Measurements from ENCODE around the gene WIPF3.

The WIPF3 gene, protein sequence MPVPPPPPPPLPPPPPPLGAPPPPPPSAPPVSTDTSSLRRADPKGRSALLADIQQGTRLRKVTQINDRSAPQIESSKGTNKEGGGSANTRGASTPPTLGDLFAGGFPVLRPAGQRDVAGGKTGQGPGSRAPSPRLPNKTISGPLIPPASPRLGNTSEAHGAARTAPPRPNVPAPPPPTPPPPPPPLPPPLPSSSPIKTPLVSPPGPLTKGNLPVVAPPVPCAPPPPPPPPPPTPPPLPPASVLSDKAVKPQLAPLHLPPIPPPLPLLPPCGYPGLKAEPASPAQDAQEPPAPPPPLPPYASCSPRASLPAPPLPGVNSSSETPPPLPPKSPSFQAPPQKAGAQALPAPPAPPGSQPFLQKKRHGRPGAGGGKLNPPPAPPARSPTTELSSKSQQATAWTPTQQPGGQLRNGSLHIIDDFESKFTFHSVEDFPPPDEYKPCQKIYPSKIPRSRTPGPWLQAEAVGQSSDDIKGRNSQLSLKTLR

DNA sequence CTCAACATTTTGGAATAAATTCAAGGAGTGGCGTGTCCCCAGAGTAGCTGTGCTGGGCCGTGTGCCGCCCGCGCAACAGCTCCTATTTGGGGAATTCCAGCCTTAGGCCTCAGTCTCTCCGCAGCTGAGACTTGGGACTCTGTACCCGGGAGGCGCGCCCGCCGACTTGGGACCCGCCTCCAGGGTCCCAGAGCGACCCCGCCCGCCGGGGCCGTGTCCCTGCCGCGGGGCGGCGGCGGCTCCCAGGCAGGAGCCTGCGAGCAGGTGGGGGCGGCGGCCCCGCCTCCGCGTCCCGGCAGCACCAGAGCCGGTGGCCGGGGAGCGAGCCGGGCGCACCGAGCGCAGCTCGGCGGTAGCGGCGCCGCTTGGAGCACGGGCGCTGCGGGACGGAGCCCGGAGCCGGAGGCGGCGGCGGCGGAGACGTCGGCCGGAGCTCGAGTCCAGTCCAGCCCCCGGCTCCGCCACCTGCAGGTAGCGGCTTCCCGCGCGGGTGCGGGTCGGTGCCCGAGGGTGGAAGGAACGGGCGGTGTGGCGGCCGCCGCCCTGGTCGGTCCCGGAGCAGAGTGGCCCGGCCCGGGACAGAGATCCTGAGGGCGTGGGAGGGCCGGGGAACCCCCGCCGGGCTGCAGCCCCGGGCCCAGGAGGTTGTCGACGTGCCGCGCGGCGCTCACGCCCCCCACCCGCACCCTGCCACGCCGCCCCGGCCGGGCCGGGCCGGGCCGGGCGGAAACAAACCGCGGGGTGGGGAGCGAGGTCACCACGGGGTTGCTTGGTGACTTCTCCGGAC is at the start of gene WIPF3:
Gene WIPF3, plus strand, starts transcription at position 301 of the 787 bp plus-strand sequence. CDS start 28,217 bp downstream, outside the sequence.
- H3K4me1 ChIP-seq (ENCODE audit: control insufficient read depth, insufficient read depth, low read length), result peaks cover 24% of the 10 kb centered on the region

DNA sequence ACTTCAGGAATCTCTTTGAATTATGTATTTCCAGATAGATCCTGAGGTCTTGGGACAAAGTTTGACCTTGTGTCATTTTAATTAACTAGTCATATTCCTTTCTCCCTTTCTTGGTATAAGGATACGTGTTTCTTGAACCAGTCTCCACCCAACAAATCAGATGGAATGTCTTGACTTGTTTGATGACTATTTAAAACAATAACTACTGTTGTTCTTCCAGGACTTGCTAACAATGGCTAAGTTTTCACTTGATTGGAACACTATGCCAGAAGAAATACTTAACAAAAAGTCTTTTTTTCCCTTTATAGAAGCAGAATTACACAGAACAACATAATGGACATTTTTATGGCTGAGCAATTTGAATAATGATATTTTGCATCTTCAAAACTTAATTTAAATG is 43.0 kb upstream of the WIPF3 start:
- peaks cover 0 to 2% of the 10 kb centered on the region in 2 donors for H3K27me3 ChIP-seq (ENCODE audit: control insufficient read depth in 1 of 2, insufficient read depth in 2 of 2, low read length in 2 of 2)
- H3K4me3 ChIP-seq (ENCODE audit: low read length in 2 of 2), result no peak overlapping the region
- no peak overlapping the region for H3K27ac ChIP-seq (ENCODE audit: low read length)
- no peak overlapping the region for H3K9ac ChIP-seq (ENCODE audit: low read length in 2 of 2)
- H3K36me3 ChIP-seq (ENCODE audit: control insufficient read depth in 2 of 2, insufficient read depth in 2 of 2, low read length in 2 of 2), result no peaks in the 10 kb centered on the region
- H3K4me1 ChIP-seq (ENCODE audit: control insufficient read depth, insufficient read depth, low read length), result no peaks in the 10 kb centered on the region
- no peaks in the 10 kb centered on the region for H3K9me3 ChIP-seq (ENCODE audit: control insufficient read depth in 2 of 2, low read length in 2 of 2)

More for the DNA sequence above, at the start of gene WIPF3:
- Histone ChIP-seq H3K27me3 (ENCODE audit: control insufficient read depth in 1 of 2, insufficient read depth in 2 of 2, low read length in 2 of 2) (peaks cover 11 to 28% of the 10 kb centered on the region in 2 donors), H3K36me3 (ENCODE audit: control insufficient read depth in 2 of 2, insufficient read depth in 2 of 2, low read length in 2 of 2) (no peaks in the 10 kb centered on the region), H3K9me3 (ENCODE audit: control insufficient read depth in 2 of 2, low read length in 2 of 2) (no peaks in the 10 kb centered on the region), H3K27ac (ENCODE audit: low read length) (no peak within 1 kb of the TSS), H3K4me3 (ENCODE audit: low read length in 2 of 2) (peak within 1 kb of the TSS; percentile 55 to 75), H3K9ac (ENCODE audit: low read length in 2 of 2) (peak within 1 kb of the TSS; percentile 13 to 17)

DNA sequence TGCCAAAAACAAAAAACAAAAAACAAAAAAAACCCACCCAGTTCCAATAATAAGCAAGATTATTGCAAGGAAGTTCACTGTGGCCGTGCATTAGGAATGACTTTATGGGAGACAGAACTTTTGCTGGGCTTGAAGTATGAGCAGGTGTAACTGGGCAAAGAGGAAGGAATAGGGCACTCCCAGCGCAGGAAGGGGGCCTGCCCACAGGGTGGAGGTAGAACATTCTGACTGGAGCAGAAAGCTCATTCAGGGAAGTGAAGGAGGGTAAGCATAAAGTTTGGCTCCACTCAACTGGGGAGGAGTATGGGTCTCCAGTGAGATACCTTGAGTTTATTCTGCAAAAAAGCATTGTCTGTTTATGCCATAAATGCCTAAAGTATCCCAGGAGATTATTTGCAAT is 42.1 kb upstream of the WIPF3 start:
- Histone ChIP-seq H3K27me3 (ENCODE audit: control insufficient read depth in 1 of 2, insufficient read depth in 2 of 2, low read length in 2 of 2) (no peaks in the 10 kb centered on the region), H3K4me1 (ENCODE audit: control insufficient read depth, insufficient read depth, low read length) (no peaks in the 10 kb centered on the region), H3K9ac (ENCODE audit: low read length in 2 of 2) (no peak overlapping the region), H3K27ac (ENCODE audit: low read length) (no peak overlapping the region), H3K36me3 (ENCODE audit: control insufficient read depth in 2 of 2, insufficient read depth in 2 of 2, low read length in 2 of 2) (no peaks in the 10 kb centered on the region), H3K9me3 (ENCODE audit: control insufficient read depth in 2 of 2, low read length in 2 of 2) (no peaks in the 10 kb centered on the region), H3K4me3 (ENCODE audit: low read length in 2 of 2) (no peak overlapping the region)

DNA sequence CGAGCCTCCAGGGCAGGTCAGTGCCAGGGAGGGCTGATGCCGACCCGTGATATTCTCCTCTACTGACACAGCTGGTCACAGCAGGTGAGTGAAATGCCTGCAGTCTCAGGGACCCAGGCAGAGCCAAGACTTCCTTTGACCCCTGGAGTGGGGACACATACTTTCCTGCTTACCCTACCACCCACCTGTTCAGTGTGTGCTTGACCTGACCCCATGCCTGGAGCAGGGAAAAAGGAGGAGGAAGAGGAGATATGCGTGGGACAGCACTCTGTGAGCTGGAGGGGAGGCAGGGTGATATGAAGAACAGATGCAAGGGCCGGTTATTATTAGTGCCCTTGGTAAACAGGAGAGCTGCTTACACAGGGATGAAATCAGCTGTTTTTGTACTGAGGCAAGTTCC is 40.8 kb upstream of the WIPF3 start:
- Histone ChIP-seq H3K27me3 (ENCODE audit: control insufficient read depth in 1 of 2, insufficient read depth in 2 of 2, low read length in 2 of 2) (no peaks in the 10 kb centered on the region), H3K4me3 (ENCODE audit: low read length in 2 of 2) (no peak overlapping the region), H3K9me3 (ENCODE audit: control insufficient read depth in 2 of 2, low read length in 2 of 2) (no peaks in the 10 kb centered on the region), H3K9ac (ENCODE audit: low read length in 2 of 2) (no peak overlapping the region), H3K27ac (ENCODE audit: low read length) (no peak overlapping the region), H3K36me3 (ENCODE audit: control insufficient read depth in 2 of 2, insufficient read depth in 2 of 2, low read length in 2 of 2) (no peaks in the 10 kb centered on the region), H3K4me1 (ENCODE audit: control insufficient read depth, insufficient read depth, low read length) (no peaks in the 10 kb centered on the region)

DNA sequence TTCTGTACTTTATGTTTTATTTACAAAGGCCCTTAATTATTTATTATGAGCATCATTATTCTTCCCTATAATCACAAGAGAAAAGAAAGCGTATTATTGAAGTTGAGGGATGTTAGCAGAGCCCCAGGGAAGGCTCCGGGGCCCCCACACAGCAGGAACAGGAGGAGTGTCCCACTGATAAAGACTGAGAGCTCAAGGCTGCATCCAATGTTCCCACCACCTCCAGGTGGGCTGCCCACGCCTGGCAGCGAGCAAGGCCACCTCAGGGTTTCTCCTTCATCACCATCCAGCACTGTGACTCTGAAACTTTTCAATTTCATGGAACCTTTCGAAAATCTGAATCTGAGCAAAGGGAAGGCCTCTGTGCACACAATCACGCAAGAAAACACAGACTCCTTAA is 35.9 kb upstream of the WIPF3 start:
- Histone ChIP-seq H3K9ac (ENCODE audit: low read length in 2 of 2) (no peak overlapping the region), H3K4me3 (ENCODE audit: low read length in 2 of 2) (no peak overlapping the region), H3K36me3 (ENCODE audit: control insufficient read depth in 2 of 2, insufficient read depth in 2 of 2, low read length in 2 of 2) (no peaks in the 10 kb centered on the region), H3K4me1 (ENCODE audit: control insufficient read depth, insufficient read depth, low read length) (no peaks in the 10 kb centered on the region), H3K27me3 (ENCODE audit: control insufficient read depth in 1 of 2, insufficient read depth in 2 of 2, low read length in 2 of 2) (no peaks in the 10 kb centered on the region), H3K9me3 (ENCODE audit: control insufficient read depth in 2 of 2, low read length in 2 of 2) (peaks cover 0 to 9% of the 10 kb centered on the region in 2 donors), H3K27ac (ENCODE audit: low read length) (no peak overlapping the region)

DNA sequence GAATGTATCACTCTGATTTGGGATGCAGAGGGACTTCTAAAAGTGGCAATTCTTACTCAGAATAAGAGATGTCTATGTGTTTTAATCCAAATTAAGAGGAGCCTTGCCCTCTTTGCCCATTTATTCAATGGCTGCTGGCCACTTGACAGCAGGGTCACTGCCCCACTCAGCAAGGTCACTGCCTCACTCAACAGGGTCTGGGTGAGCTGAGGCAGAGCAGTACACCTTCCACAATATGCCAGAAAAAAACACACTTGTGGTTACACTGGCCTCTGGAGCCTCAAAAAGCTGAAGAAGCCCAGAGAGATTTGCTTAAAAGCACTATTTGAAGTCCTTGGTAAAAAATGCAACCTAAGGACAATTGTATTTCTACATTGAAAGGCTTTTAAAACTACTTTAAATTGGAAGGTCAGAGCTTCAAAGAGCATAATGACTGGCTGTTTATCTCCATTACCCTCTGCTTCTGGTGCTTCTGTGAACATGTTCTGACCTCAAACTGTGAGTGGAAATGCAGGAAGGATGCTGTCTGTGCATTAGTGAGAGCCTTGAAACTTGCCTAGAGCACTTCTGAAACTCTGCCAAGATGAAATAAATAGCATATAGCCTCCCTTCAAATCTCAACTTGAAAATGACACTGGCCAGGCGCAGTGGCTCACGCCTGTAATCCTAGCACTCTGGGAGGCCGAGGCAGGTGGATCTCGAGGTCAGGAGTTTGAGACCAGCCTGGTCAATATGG is 35.1 kb upstream of the WIPF3 start:
- H3K9ac ChIP-seq (ENCODE audit: low read length in 2 of 2), result no peak overlapping the region
- no peaks in the 10 kb centered on the region for H3K36me3 ChIP-seq (ENCODE audit: control insufficient read depth in 2 of 2, insufficient read depth in 2 of 2, low read length in 2 of 2)
- H3K4me1 ChIP-seq (ENCODE audit: control insufficient read depth, insufficient read depth, low read length), result no peaks in the 10 kb centered on the region
- H3K4me3 ChIP-seq (ENCODE audit: low read length in 2 of 2), result no peak overlapping the region
- H3K9me3 ChIP-seq (ENCODE audit: control insufficient read depth in 2 of 2, low read length in 2 of 2), result peaks cover 0 to 9% of the 10 kb centered on the region in 2 donors
- H3K27me3 ChIP-seq (ENCODE audit: control insufficient read depth in 1 of 2, insufficient read depth in 2 of 2, low read length in 2 of 2), result no peaks in the 10 kb centered on the region
- H3K27ac ChIP-seq (ENCODE audit: low read length), result no peak overlapping the region

DNA sequence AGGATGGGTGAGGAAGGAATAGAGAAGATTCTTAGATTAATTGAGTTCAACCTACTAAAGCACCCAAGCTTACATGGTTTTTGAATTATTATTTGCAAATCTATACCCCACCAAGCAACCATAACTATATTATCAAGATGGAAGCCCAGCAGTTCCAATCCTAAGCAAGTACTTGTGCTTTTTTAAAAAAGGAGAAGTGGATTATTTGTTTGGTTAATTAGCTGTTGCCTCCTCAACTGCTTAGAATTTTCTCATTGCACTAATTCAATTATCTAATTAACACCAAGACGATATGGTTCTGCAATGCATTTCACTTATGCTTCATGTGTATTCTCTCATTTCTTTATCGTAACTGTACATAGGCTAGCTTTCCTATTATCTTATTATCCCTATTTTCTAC is 27.3 kb upstream of the WIPF3 start:
- Histone ChIP-seq H3K4me1 (ENCODE audit: control insufficient read depth, insufficient read depth, low read length) (no peaks in the 10 kb centered on the region), H3K4me3 (ENCODE audit: low read length in 2 of 2) (no peak overlapping the region), H3K9ac (ENCODE audit: low read length in 2 of 2) (no peak overlapping the region), H3K36me3 (ENCODE audit: control insufficient read depth in 2 of 2, insufficient read depth in 2 of 2, low read length in 2 of 2) (no peaks in the 10 kb centered on the region), H3K27ac (ENCODE audit: low read length) (no peak overlapping the region), H3K27me3 (ENCODE audit: control insufficient read depth in 1 of 2, insufficient read depth in 2 of 2, low read length in 2 of 2) (no peaks in the 10 kb centered on the region), H3K9me3 (ENCODE audit: control insufficient read depth in 2 of 2, low read length in 2 of 2) (peaks cover 0 to 2% of the 10 kb centered on the region in 2 donors)

DNA sequence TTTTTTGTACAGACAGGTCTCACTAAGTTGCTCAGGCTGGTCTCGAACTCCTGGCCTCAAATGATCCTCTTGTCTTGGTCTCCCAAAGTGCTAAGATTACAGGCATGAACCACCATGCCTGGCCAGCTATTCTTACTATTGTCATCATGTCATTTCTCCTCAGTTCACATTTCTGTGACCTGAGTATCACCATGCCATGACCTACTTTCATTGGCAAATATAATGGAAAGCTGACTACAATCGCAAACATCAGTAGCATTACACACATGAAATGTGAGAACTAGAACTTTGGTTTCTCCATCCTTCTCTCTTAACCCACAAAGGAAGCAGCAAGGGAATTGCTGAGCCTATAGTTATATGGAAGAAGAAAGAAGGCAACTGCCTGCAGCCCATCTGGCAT is 26.0 kb upstream of the WIPF3 start:
- no peak overlapping the region for H3K27ac ChIP-seq (ENCODE audit: low read length)
- no peaks in the 10 kb centered on the region for H3K4me1 ChIP-seq (ENCODE audit: control insufficient read depth, insufficient read depth, low read length)
- H3K9ac ChIP-seq (ENCODE audit: low read length in 2 of 2), result no peak overlapping the region
- no peaks in the 10 kb centered on the region for H3K27me3 ChIP-seq (ENCODE audit: control insufficient read depth in 1 of 2, insufficient read depth in 2 of 2, low read length in 2 of 2)
- no peaks in the 10 kb centered on the region for H3K36me3 ChIP-seq (ENCODE audit: control insufficient read depth in 2 of 2, insufficient read depth in 2 of 2, low read length in 2 of 2)
- H3K9me3 ChIP-seq (ENCODE audit: control insufficient read depth in 2 of 2, low read length in 2 of 2), result no peaks in the 10 kb centered on the region
- no peak overlapping the region for H3K4me3 ChIP-seq (ENCODE audit: low read length in 2 of 2)

DNA sequence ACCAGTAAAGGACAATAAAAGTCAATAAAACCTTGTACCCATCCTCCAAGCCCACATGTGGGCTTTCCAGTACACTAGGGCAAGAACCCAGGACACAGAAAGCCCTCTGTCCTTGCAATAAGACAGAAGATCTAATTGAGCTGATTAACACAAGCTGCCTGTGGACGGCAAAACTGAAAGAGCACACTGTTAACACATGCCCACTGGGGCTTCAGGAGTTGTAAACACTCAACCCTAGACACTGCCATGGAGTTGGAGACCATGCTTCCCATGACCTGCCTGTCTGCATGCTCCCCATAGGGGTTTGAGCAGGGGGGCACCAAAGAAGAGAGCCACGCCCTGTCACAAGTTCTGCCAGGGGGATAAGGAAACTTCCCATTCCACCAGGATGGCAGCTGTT is 22.6 kb upstream of the WIPF3 start:
- Histone ChIP-seq H3K27ac (ENCODE audit: low read length) (no peak overlapping the region), H3K36me3 (ENCODE audit: control insufficient read depth in 2 of 2, insufficient read depth in 2 of 2, low read length in 2 of 2) (no peaks in the 10 kb centered on the region), H3K4me1 (ENCODE audit: control insufficient read depth, insufficient read depth, low read length) (no peaks in the 10 kb centered on the region), H3K9me3 (ENCODE audit: control insufficient read depth in 2 of 2, low read length in 2 of 2) (no peaks in the 10 kb centered on the region), H3K9ac (ENCODE audit: low read length in 2 of 2) (no peak overlapping the region), H3K27me3 (ENCODE audit: control insufficient read depth in 1 of 2, insufficient read depth in 2 of 2, low read length in 2 of 2) (no peaks in the 10 kb centered on the region), H3K4me3 (ENCODE audit: low read length in 2 of 2) (no peak overlapping the region)

DNA sequence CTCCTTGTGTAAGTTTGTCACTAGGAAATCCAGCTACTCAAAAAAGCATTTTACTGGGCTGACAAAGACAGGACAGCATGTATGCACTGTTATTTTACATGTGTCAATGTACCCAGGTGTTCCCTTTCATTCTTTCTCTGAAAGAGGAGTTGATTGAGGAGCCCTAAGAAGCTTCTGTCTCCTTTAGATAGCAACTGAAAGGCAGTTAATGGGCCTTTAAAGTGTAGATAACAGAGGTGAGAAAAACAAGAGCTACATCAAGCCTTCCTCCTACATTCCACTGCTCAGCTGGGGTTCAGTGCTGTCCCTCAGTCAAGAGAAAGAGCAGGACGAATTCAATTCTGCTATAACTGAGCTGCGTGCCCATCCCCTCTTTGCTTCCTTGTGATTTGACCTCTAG is 12.8 kb upstream of the WIPF3 start:
- Histone ChIP-seq H3K27me3 (ENCODE audit: control insufficient read depth in 1 of 2, insufficient read depth in 2 of 2, low read length in 2 of 2) (no peaks in the 10 kb centered on the region), H3K9ac (ENCODE audit: low read length in 2 of 2) (no peak overlapping the region), H3K4me1 (ENCODE audit: control insufficient read depth, insufficient read depth, low read length) (no peaks in the 10 kb centered on the region), H3K36me3 (ENCODE audit: control insufficient read depth in 2 of 2, insufficient read depth in 2 of 2, low read length in 2 of 2) (no peaks in the 10 kb centered on the region), H3K4me3 (ENCODE audit: low read length in 2 of 2) (no peak overlapping the region), H3K9me3 (ENCODE audit: control insufficient read depth in 2 of 2, low read length in 2 of 2) (no peaks in the 10 kb centered on the region), H3K27ac (ENCODE audit: low read length) (no peak overlapping the region)
